ENCODE results near the gene BCOR. TPM values are rescaled to one million over a fixed set of nuclear protein-coding genes. Genes with fewer than 3 reads are reported as not detected.

The BCOR gene
- total and polyA plus RNA-seq, 2 donors, result 24.4 to 28.9 TPM

DNA sequence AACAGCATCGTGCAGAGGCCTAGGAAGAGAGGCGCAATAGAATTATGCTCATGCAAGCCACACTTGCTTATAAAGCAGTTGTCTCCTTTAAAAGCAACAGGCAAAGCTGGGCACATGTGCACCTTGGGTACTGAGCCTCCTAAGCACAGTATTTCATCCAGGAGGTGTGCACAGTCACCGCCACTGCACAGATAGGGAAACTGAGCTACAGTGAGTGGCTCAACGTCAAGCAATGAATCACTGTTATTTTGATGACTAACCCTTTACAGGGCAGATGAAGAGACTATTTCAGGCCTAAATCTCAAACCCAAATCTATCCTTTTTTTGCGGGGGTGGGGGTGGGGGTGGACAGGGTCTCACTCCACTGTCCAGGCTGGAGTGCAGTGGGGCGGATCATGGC, 42.3 kb downstream of the BCOR start:
- no peak for DNase-seq (ENCODE audit: low read depth in 6 of 9, low spot score in 9 of 9)
- WGBS, result 99% methylated on average over 6 of the region's 6 CpGs
- H3K9me3 ChIP-seq (ENCODE audit: control insufficient read depth in 2 of 2, insufficient read depth in 1 of 2, low read length in 1 of 2), result peaks cover 6 to 13% of the 10 kb centered on the region in 2 donors

DNA sequence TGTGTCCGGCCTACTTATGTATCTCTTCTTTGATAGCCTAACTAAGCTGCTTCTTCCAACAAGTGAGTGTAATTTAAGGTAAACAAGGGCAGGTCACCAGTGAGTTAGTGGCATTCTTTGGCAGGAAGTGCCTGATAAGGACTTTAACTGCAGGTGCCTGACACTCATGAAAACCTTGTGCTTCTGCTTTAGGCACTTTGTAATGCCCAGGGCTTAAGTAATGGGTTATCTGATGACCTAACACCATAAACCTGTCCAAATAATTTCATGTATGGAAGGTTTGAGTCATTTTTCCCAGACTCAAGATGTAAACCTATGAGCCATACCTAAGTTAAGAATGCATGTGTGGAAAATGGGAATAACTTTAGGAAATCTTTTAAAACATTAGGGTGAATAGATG, 43.0 kb downstream of the BCOR start:
- H3K27me3 ChIP-seq (ENCODE audit: control insufficient read depth in 2 of 2, insufficient read depth in 1 of 2, low read length in 1 of 2), result no peaks in the 10 kb centered on the region
- peaks cover 8 to 18% of the 10 kb centered on the region in 2 donors for H3K9me3 ChIP-seq (ENCODE audit: control insufficient read depth in 2 of 2, insufficient read depth in 1 of 2, low read length in 1 of 2)
- WGBS, result 100% methylated on average over 1 of the region's 1 CpG
- no peak for DNase-seq (ENCODE audit: low read depth in 6 of 9, low spot score in 9 of 9)
- H3K4me3 ChIP-seq (ENCODE audit: low read length in 2 of 2), result no peak overlapping the region
- no peaks in the 10 kb centered on the region for H3K4me1 ChIP-seq (ENCODE audit: control insufficient read depth in 2 of 2, insufficient read depth in 2 of 2, low read length in 2 of 2)
- H3K27ac ChIP-seq (ENCODE audit: low read depth in 1 of 2, low read length in 1 of 2), result no peak overlapping the region
- H3K36me3 ChIP-seq (ENCODE audit: control insufficient read depth in 2 of 2, insufficient read depth in 2 of 2, low read length in 1 of 2), result peaks cover 73 to 93% of the 10 kb centered on the region in 2 donors

More for the DNA sequence above, 42.3 kb downstream of the BCOR start:
- no peaks in the 10 kb centered on the region for H3K4me1 ChIP-seq (ENCODE audit: control insufficient read depth in 2 of 2, insufficient read depth in 2 of 2, low read length in 2 of 2)
- no peak overlapping the region for H3K27ac ChIP-seq (ENCODE audit: low read depth in 1 of 2, low read length in 1 of 2)
- H3K4me3 ChIP-seq (ENCODE audit: low read length in 2 of 2), result no peak overlapping the region
- peaks cover 71 to 92% of the 10 kb centered on the region in 2 donors for H3K36me3 ChIP-seq (ENCODE audit: control insufficient read depth in 2 of 2, insufficient read depth in 2 of 2, low read length in 1 of 2)
- H3K27me3 ChIP-seq (ENCODE audit: control insufficient read depth in 2 of 2, insufficient read depth in 1 of 2, low read length in 1 of 2), result no peaks in the 10 kb centered on the region

DNA sequence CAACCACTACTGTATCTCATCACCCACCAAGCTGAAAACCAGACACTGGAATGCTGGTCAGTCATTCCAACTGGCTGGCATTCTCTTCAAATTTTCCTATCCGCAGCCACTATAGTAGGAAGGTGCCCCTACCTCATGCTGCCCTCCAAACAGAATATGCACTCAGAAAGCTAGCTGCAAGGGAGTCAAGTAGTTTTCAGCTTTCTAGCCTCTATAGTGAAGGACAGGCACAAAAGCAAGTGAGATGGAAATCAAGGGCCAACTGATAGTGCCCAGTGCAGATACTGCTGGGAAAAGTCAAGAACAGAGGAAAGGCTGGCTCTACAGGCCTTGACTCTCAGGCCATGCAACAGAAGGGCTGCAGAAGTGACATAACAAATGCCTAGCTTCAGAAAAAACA, 47.2 kb downstream of the BCOR start:
- DNase-seq (ENCODE audit: low read depth in 6 of 9, low spot score in 9 of 9), result no peak
- H3K4me3 ChIP-seq (ENCODE audit: low read length in 2 of 2), result no peak overlapping the region
- peaks cover 8 to 34% of the 10 kb centered on the region in 2 donors for H3K9me3 ChIP-seq (ENCODE audit: control insufficient read depth in 2 of 2, insufficient read depth in 1 of 2, low read length in 1 of 2)
- H3K27ac ChIP-seq (ENCODE audit: low read depth in 1 of 2, low read length in 1 of 2), result no peak overlapping the region
- H3K4me1 ChIP-seq (ENCODE audit: control insufficient read depth in 2 of 2, insufficient read depth in 2 of 2, low read length in 2 of 2), result no peaks in the 10 kb centered on the region
- no peaks in the 10 kb centered on the region for H3K27me3 ChIP-seq (ENCODE audit: control insufficient read depth in 2 of 2, insufficient read depth in 1 of 2, low read length in 1 of 2)
- 100% methylated on average over 1 of the region's 1 CpG for WGBS
- peaks cover 63 to 71% of the 10 kb centered on the region in 2 donors for H3K36me3 ChIP-seq (ENCODE audit: control insufficient read depth in 2 of 2, insufficient read depth in 2 of 2, low read length in 1 of 2)

DNA sequence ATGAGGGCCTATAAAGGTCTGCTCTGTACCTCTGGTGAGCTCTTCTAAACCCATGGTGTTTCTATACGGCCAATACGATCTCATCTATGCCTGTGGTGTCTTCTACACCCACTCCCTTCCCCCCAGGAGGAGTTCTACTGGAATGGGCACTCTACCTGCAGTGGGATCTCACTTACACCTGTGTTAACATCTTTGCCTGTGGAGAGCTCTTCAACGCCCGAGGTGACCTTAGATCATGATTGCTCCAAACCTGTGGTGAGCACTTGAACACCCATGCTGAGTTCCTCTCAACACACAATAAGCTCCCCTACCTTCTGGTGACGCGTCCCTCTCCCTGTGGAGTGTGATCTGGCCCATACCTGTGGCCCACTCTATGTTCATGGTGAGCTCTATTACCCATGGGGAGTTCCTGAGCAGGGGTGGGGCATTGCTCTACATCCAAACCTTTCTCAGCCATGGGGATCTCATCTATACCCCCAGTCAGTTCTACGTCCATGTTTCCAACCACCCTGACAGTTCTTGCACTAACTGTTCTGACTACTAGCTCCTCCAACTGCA, 48.6 kb downstream of the BCOR start:
- H3K27ac ChIP-seq (ENCODE audit: low read depth in 1 of 2, low read length in 1 of 2), result no peak overlapping the region
- DNase-seq (ENCODE audit: low read depth in 6 of 9, low spot score in 9 of 9), result no peak
- 97% methylated on average over 7 of the region's 7 CpGs for WGBS
- H3K4me1 ChIP-seq (ENCODE audit: control insufficient read depth in 2 of 2, insufficient read depth in 2 of 2, low read length in 2 of 2), result no peaks in the 10 kb centered on the region
- H3K4me3 ChIP-seq (ENCODE audit: low read length in 2 of 2), result no peak overlapping the region
- H3K27me3 ChIP-seq (ENCODE audit: control insufficient read depth in 2 of 2, insufficient read depth in 1 of 2, low read length in 1 of 2), result no peaks in the 10 kb centered on the region
- H3K9me3 ChIP-seq (ENCODE audit: control insufficient read depth in 2 of 2, insufficient read depth in 1 of 2, low read length in 1 of 2), result peaks cover 8 to 37% of the 10 kb centered on the region in 2 donors
- peaks cover 55 to 59% of the 10 kb centered on the region in 2 donors for H3K36me3 ChIP-seq (ENCODE audit: control insufficient read depth in 2 of 2, insufficient read depth in 2 of 2, low read length in 1 of 2)

DNA sequence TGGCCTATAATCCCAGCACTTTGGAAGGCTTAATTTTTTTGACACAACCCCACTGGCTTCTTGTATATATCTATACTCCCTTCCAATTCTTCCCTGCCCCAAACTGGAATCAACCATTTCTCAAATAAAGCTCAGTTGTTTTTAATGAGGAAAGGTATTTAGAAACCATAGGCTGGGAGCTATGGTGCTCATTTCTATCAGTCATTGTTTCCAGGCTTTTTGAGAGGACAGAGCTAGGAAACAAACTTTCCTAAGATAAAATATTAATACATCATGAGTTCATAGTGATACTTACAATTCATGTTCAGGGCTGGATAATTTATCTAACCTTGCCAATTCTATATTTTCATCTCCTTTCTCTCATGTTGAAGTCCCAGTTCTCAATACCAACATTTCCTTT, 50.3 kb downstream of the BCOR start:
- H3K4me3 ChIP-seq (ENCODE audit: low read length in 2 of 2), result no peak overlapping the region
- no peak overlapping the region for H3K27ac ChIP-seq (ENCODE audit: low read depth in 1 of 2, low read length in 1 of 2)
- no peaks in the 10 kb centered on the region for H3K4me1 ChIP-seq (ENCODE audit: control insufficient read depth in 2 of 2, insufficient read depth in 2 of 2, low read length in 2 of 2)
- peaks cover 7 to 33% of the 10 kb centered on the region in 2 donors for H3K9me3 ChIP-seq (ENCODE audit: control insufficient read depth in 2 of 2, insufficient read depth in 1 of 2, low read length in 1 of 2)
- DNase-seq (ENCODE audit: low read depth in 6 of 9, low spot score in 9 of 9), result no peak
- no peaks in the 10 kb centered on the region for H3K27me3 ChIP-seq (ENCODE audit: control insufficient read depth in 2 of 2, insufficient read depth in 1 of 2, low read length in 1 of 2)
- H3K36me3 ChIP-seq (ENCODE audit: control insufficient read depth in 2 of 2, insufficient read depth in 2 of 2, low read length in 1 of 2), result peaks cover 38 to 43% of the 10 kb centered on the region in 2 donors

DNA sequence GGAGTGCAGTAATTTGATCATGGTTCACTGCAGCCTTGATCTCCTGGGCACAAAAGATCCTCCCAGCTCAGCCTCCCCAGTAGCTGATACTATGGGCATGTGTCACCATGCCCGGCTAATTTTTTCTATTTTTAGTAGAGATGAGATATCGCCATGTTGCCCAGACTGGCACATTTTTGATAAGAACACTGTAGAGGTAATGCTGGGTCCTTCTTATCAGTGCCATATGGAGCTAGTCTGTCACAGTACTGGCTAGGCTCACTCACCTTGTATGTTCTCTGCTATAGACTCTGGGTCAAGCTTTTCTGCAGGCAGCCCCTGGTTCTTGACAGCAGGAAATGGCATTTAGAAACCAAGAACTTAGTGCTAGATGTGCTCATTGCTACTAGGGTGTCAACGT, 53.9 kb downstream of the BCOR start:
- H3K9me3 ChIP-seq (ENCODE audit: control insufficient read depth in 2 of 2, insufficient read depth in 1 of 2, low read length in 1 of 2), result peaks cover 0 to 14% of the 10 kb centered on the region in 2 donors
- no peak overlapping the region for H3K27ac ChIP-seq (ENCODE audit: low read depth in 1 of 2, low read length in 1 of 2)
- over 99% methylated on average over 3 of the region's 3 CpGs for WGBS
- no peak overlapping the region for H3K4me3 ChIP-seq (ENCODE audit: low read length in 2 of 2)
- H3K4me1 ChIP-seq (ENCODE audit: control insufficient read depth in 2 of 2, insufficient read depth in 2 of 2, low read length in 2 of 2), result peaks cover 5 to 19% of the 10 kb centered on the region in 2 donors
- no peaks in the 10 kb centered on the region for H3K27me3 ChIP-seq (ENCODE audit: control insufficient read depth in 2 of 2, insufficient read depth in 1 of 2, low read length in 1 of 2)
- peaks cover 10 to 11% of the 10 kb centered on the region in 2 donors for H3K36me3 ChIP-seq (ENCODE audit: control insufficient read depth in 2 of 2, insufficient read depth in 2 of 2, low read length in 1 of 2)
- no peak for DNase-seq (ENCODE audit: low read depth in 6 of 9, low spot score in 9 of 9)

DNA sequence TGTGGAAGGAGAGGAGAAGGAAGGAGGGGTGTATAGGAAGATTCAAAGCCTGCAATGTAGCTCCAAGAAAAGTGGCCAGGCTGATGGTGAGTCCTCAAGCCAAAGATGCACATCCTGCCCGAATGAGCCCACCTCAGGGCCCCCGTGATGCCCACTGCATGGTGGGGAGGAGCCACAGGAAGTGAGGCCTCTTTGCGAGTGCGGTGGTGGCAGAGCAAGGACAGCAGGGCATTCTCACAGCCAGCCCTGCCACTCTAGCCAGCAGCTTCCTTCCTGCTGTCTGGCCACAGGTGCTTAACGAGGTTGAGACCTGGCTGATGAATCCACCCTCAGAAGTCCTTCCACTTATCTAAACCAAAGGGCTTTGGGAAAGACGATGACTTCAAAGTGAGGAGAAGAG, 55.8 kb downstream of the BCOR start:
- H3K27me3 ChIP-seq (ENCODE audit: control insufficient read depth in 2 of 2, insufficient read depth in 1 of 2, low read length in 1 of 2), result no peaks in the 10 kb centered on the region
- H3K36me3 ChIP-seq (ENCODE audit: control insufficient read depth in 2 of 2, insufficient read depth in 2 of 2, low read length in 1 of 2), result no peaks in the 10 kb centered on the region
- peaks cover 5 to 19% of the 10 kb centered on the region in 2 donors for H3K4me1 ChIP-seq (ENCODE audit: control insufficient read depth in 2 of 2, insufficient read depth in 2 of 2, low read length in 2 of 2)
- peaks cover 0 to 4% of the 10 kb centered on the region in 2 donors for H3K9me3 ChIP-seq (ENCODE audit: control insufficient read depth in 2 of 2, insufficient read depth in 1 of 2, low read length in 1 of 2)
- H3K4me3 ChIP-seq (ENCODE audit: low read length in 2 of 2), result no peak overlapping the region
- DNase-seq (ENCODE audit: low read depth in 6 of 9, low spot score in 9 of 9), result no peak
- WGBS, result 17% methylated on average over 6 of the region's 6 CpGs
- H3K27ac ChIP-seq (ENCODE audit: low read depth in 1 of 2, low read length in 1 of 2), result no peak overlapping the region

DNA sequence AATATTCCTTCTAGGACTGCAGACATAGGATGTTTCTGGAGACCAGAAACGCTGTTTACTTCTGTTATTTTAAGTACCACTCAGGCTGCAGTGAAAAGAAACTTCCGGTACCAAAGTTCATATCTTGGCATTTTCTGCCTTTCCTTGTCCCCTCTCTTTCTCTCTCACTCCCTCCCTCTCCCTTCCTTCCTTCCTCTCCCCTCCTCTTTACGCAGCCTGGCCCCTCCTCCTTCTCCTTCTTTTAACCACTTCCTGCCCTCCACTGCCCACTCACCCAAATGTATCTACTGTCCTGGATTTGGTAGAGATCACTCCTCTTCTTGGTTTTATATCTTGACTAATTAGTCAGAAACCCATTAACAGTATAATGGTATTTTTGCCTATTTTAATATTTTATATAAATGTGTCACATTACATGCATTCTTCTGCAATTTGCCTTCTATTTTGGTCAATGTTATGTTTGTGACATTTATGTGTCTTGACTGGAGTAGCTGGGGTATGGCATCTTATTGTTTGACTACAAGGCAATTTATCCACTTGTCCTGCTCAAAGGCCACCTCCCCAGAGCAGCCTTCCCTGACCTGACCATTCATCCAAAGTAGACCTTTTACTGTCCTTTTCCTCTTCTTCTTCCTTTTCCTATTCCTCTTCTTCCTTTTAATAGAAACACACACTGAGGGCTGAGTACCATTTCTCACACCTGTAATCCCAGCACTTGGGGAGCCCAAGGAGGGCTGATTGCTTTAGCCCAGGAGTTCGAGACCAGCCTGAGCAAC, 56.9 kb downstream of the BCOR start:
- no peak overlapping the region for H3K4me3 ChIP-seq (ENCODE audit: low read length in 2 of 2)
- 29% methylated on average over 4 of the region's 4 CpGs for WGBS
- peak in 4 of 9 donors; percentile 7 to 43 (median 16) for DNase-seq (ENCODE audit: low read depth in 6 of 9, low spot score in 9 of 9)
- H3K9me3 ChIP-seq (ENCODE audit: control insufficient read depth in 2 of 2, insufficient read depth in 1 of 2, low read length in 1 of 2), result peaks cover 0 to 4% of the 10 kb centered on the region in 2 donors
- no peaks in the 10 kb centered on the region for H3K27me3 ChIP-seq (ENCODE audit: control insufficient read depth in 2 of 2, insufficient read depth in 1 of 2, low read length in 1 of 2)
- H3K36me3 ChIP-seq (ENCODE audit: control insufficient read depth in 2 of 2, insufficient read depth in 2 of 2, low read length in 1 of 2), result no peaks in the 10 kb centered on the region
- H3K4me1 ChIP-seq (ENCODE audit: control insufficient read depth in 2 of 2, insufficient read depth in 2 of 2, low read length in 2 of 2), result peaks cover 5 to 19% of the 10 kb centered on the region in 2 donors
- peak overlapping the region; percentile 15 to 42 for H3K27ac ChIP-seq (ENCODE audit: low read depth in 1 of 2, low read length in 1 of 2)

DNA sequence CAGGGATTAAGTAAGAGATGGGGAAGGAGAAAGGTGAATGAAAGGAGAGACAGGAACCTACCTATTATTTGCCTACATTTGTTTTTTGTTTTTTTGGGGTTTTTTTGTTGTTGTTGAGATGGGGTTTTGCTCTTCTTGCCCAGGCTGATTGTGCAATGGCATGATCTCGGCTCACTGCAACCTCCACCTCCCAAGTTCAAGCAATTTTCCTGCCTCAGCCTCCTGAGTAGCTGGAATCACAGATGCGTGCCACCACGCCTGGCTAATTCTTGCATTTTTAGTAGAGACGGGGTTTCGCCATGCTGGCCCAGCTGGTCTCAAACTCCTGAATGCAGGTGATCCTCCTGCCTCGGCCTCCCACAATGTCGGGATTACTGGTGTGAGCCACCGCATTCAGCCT, 57.9 kb downstream of the BCOR start:
- WGBS, result 95% methylated on average over 8 of the region's 8 CpGs
- H3K9me3 ChIP-seq (ENCODE audit: control insufficient read depth in 2 of 2, insufficient read depth in 1 of 2, low read length in 1 of 2), result no peaks in the 10 kb centered on the region
- H3K27me3 ChIP-seq (ENCODE audit: control insufficient read depth in 2 of 2, insufficient read depth in 1 of 2, low read length in 1 of 2), result no peaks in the 10 kb centered on the region
- DNase-seq (ENCODE audit: low read depth in 6 of 9, low spot score in 9 of 9), result no peak
- H3K4me3 ChIP-seq (ENCODE audit: low read length in 2 of 2), result no peak overlapping the region
- peaks cover 5 to 19% of the 10 kb centered on the region in 2 donors for H3K4me1 ChIP-seq (ENCODE audit: control insufficient read depth in 2 of 2, insufficient read depth in 2 of 2, low read length in 2 of 2)
- H3K27ac ChIP-seq (ENCODE audit: low read depth in 1 of 2, low read length in 1 of 2), result no peak overlapping the region
- no peaks in the 10 kb centered on the region for H3K36me3 ChIP-seq (ENCODE audit: control insufficient read depth in 2 of 2, insufficient read depth in 2 of 2, low read length in 1 of 2)

All from thymus (tissue), 11 donors.